PC-3 (cell line): Measurements from ENCODE around the gene MRAS. TPM values are rescaled to one million over a fixed set of nuclear protein-coding genes. Genes with fewer than 3 reads are reported as not detected.

ENCODE experiments used
- ATAC-seq: fragments of 200-7000 bp; cut with Tn5 transposase; 2 replicates; pipeline ENCODE4 v1.9.1; 2020; ENCODE audit warnings: mild to moderate bottlenecking, moderate library complexity
- BruUV-seq: library from RNA; stranded (reverse); fragments of 400-500 nt; replicated peaks from 2 replicates; lab custom pipeline; 2021; lab: Mats Ljungman, UMichigan
- CTCF ChIA-PET: fragments of 300-600 bp; sonication (Branson Sonifier 250); formaldehyde crosslinking; loops from one replicate; lab custom pipeline; 2022; ENCODE audit warnings: antibody characterized with exemption; lab: Charles Lee
- POLR2A ChIA-PET: fragments of 300-600 bp; sonication (Branson Sonifier 250); formaldehyde crosslinking; loops from one replicate; lab custom pipeline; 2022; ENCODE audit warnings: antibody characterized with exemption; ENCODE audit not compliant: unreplicated experiment; lab: Charles Lee
- DNase-seq: peaks from one replicate; pipeline ENCODE4 v3.0.0-alpha.2; 2015
- H2AFZ ChIP-seq: fragments of 300-600 bp; sonication (generic); 2 replicates; pipeline ENCODE4 v1.6.0; 2016; ENCODE audit warnings: antibody characterized with exemption, low read length
- H3F3A ChIP-seq: fragments of 300-600 bp; sonication (generic); one replicate; pipeline ENCODE4 v1.6.0; 2017; ENCODE audit warnings: antibody characterized with exemption, low read length, control low read depth, mild to moderate bottlenecking; ENCODE audit not compliant: unreplicated experiment
- H3K27ac ChIP-seq: fragments of 300-600 bp; sonication (generic); 2 replicates; pipeline ENCODE4 v1.5.1; 2016; ENCODE audit warnings: mild to moderate bottlenecking, low read length
- H3K27me3 ChIP-seq: fragments of 300-600 bp; sonication (generic); 2 replicates; pipeline ENCODE4 v1.6.1; 2016; ENCODE audit warnings: low read length, mixed read lengths
- H3K36me3 ChIP-seq: fragments of 300-600 bp; sonication (generic); 2 replicates; pipeline ENCODE4 v1.6.1; 2016; ENCODE audit warnings: low read depth, mixed run types, low read length, mixed read lengths
- H3K4me1 ChIP-seq: fragments of 300-600 bp; sonication (generic); 2 replicates; pipeline ENCODE4 v1.5.1; 2016; ENCODE audit warnings: low read length; ENCODE audit not compliant: insufficient read depth
- H3K4me2 ChIP-seq: fragments of 300-600 bp; sonication (generic); 2 replicates; pipeline ENCODE4 v1.6.0; 2016; ENCODE audit warnings: low read length
- H3K4me3 ChIP-seq: fragments of 300-600 bp; sonication (generic); 2 replicates; pipeline ENCODE4 v1.5.1; 2016; ENCODE audit warnings: mild to moderate bottlenecking, low read length, mixed read lengths
- H3K79me2 ChIP-seq: fragments of 300-600 bp; sonication (generic); 2 replicates; pipeline ENCODE4 v1.6.1; 2017; ENCODE audit warnings: low read length, mixed read lengths
- H3K9ac ChIP-seq: fragments of 300-600 bp; sonication (generic); 2 replicates; pipeline ENCODE4 v1.6.0; 2016; ENCODE audit warnings: mild to moderate bottlenecking, low read length
- H3K9me2 ChIP-seq: fragments of 300-600 bp; sonication (generic); replicated peaks from 2 replicates; pipeline ENCODE4 v1.6.1; 2016; ENCODE audit warnings: mixed run types, low read length, mixed read lengths
- H3K9me3 ChIP-seq: fragments of 300-600 bp; sonication (generic); 2 replicates; pipeline ENCODE4 v1.6.1; 2016; ENCODE audit warnings: low read length, mixed read lengths
- H4K20me1 ChIP-seq: fragments of 300-600 bp; sonication (generic); 2 replicates; pipeline ENCODE4 v1.6.1; 2016; ENCODE audit warnings: low read length, mixed read lengths
- EZH2 ChIP-seq: fragments of 300-600 bp; sonication (generic); IDR thresholded peaks from one replicate; pipeline ENCODE4 v1.6.1; 2017; ENCODE audit warnings: antibody characterized with exemption, mild to moderate bottlenecking, low read length; ENCODE audit not compliant: unreplicated experiment
- EZH2phosphoT487 ChIP-seq: fragments of 300-600 bp; sonication (generic); IDR thresholded peaks from 2 replicates; pipeline ENCODE4 v1.6.1; 2018; ENCODE audit warnings: mild to moderate bottlenecking, antibody characterized with exemption, low read length, borderline replicate concordance
- intact Hi-C: fragments of 100-400 bp; cut with micrococcal nuclease; formaldehyde crosslinking; loops from 2 replicates; pipeline ENCODE4 v1.9.0; 2023
- total RNA-seq: library from RNA; depleted of rRNA; stranded (reverse); fragments of >200 nt; gene quantifications from 2 replicates; pipeline ENCODE4 v1.2.3, GENCODE V29; 2014
- TF ChIP-seq, protein P1 (sequence below): fragments of 300-600 bp; sonication (generic); conservative IDR thresholded peaks from 2 replicates; pipeline ENCODE4 v1.5.1; 2017; ENCODE audit warnings: antibody characterized with exemption, low read depth, mild to moderate bottlenecking, low read length

The MRAS gene
- total RNA-seq, 1 experiment from 2014 or later: 2.8 TPM

DNA sequence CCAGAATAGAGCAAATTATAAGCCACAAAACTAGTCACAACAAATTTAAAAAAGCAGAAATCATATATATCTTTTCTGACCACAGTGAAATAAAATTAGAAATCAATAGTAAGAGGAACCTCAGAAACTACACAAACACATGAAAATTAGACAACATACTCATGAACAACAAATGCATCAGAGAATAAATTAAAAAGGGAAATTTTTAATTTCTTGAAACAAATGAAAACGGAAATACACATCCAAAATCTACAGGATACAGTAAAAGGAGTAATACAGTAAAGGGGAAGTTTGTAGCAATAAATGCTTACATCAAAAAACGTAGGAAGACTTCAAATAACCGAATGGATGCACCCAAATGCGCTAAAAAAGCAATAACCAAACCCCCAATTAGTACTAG lies 37.9 kb upstream of the MRAS start:
- no peak overlapping the region for H3K4me3 ChIP-seq
- H3K9ac ChIP-seq: no peak overlapping the region
- intact Hi-C loops: no loop called here
- TF ChIP-seq EZH2 (no peak), EZH2phosphoT487 (no peak)
- TF ChIP-seq, protein P1, sequence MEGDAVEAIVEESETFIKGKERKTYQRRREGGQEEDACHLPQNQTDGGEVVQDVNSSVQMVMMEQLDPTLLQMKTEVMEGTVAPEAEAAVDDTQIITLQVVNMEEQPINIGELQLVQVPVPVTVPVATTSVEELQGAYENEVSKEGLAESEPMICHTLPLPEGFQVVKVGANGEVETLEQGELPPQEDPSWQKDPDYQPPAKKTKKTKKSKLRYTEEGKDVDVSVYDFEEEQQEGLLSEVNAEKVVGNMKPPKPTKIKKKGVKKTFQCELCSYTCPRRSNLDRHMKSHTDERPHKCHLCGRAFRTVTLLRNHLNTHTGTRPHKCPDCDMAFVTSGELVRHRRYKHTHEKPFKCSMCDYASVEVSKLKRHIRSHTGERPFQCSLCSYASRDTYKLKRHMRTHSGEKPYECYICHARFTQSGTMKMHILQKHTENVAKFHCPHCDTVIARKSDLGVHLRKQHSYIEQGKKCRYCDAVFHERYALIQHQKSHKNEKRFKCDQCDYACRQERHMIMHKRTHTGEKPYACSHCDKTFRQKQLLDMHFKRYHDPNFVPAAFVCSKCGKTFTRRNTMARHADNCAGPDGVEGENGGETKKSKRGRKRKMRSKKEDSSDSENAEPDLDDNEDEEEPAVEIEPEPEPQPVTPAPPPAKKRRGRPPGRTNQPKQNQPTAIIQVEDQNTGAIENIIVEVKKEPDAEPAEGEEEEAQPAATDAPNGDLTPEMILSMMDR: no peak
- H3K79me2 ChIP-seq: no peaks in the 10 kb centered on the region
- H3K27me3 ChIP-seq: no peaks in the 10 kb centered on the region
- no peak overlapping the region for H3K27ac ChIP-seq
- BruUV-seq: no TSS peak
- POLR2A ChIA-PET: no interaction called here
- no peaks in the 10 kb centered on the region for H3K4me1 ChIP-seq
- H4K20me1 ChIP-seq: no peaks in the 10 kb centered on the region
- no peaks in the 10 kb centered on the region for H3K36me3 ChIP-seq
- 0 out of 2 replicates have a peak, but pooled peaks cover 5% of the 10 kb centered on the region for H3K9me3 ChIP-seq
- DNase-seq (no peak), ATAC-seq (no peak)
- no peaks in the 10 kb centered on the region for H3K9me2 ChIP-seq
- no peak overlapping the region for H3K4me2 ChIP-seq
- H2AFZ ChIP-seq: no peak overlapping the region
- no peaks in the 10 kb centered on the region for H3F3A ChIP-seq
- CTCF ChIA-PET: interaction anchor here (0.6 kb wide), 1 partner anchor 57 kb away, joined by 3 read pairs; no protein-coding TSS in a partner anchor

DNA sequence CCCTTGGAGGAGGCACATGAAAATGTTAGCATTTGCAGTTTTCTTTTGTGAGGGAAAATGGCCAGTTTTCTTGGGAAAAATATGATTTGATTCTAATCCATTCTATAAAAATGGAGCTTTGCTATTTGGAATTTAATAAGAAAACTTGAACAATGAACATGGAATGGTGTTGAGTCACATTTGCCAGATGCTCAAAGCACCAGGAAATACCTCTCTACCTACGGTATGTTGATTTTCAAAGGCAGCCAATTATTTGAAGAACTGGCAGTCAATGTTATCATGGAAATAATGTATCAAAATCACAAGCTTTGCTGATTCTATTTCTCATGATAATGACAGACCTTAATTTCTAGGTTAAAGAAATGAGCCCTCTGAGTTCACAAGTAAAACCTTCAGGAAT lies 33.6 kb upstream of the MRAS start:
- no peaks in the 10 kb centered on the region for H3K27me3 ChIP-seq
- intact Hi-C loops: no loop called here
- no peak overlapping the region for H2AFZ ChIP-seq
- no peaks in the 10 kb centered on the region for H3K9me3 ChIP-seq
- no peaks in the 10 kb centered on the region for H3K9me2 ChIP-seq
- H3K27ac ChIP-seq: no peak overlapping the region
- ATAC-seq (no peak), DNase-seq (peak; percentile 8)
- H4K20me1 ChIP-seq: no peaks in the 10 kb centered on the region
- no TSS peak for BruUV-seq
- TF ChIP-seq, protein P1: no peak
- TF ChIP-seq EZH2: no peak
- no peak for TF ChIP-seq EZH2phosphoT487
- no peaks in the 10 kb centered on the region for H3K79me2 ChIP-seq
- no peak overlapping the region for H3K4me2 ChIP-seq
- H3K4me1 ChIP-seq: no peaks in the 10 kb centered on the region
- no peak overlapping the region for H3K4me3 ChIP-seq
- POLR2A ChIA-PET: no interaction called here
- H3K36me3 ChIP-seq: no peaks in the 10 kb centered on the region
- no peak overlapping the region for H3K9ac ChIP-seq
- H3F3A ChIP-seq: no peaks in the 10 kb centered on the region
- CTCF ChIA-PET: no interaction called here

DNA sequence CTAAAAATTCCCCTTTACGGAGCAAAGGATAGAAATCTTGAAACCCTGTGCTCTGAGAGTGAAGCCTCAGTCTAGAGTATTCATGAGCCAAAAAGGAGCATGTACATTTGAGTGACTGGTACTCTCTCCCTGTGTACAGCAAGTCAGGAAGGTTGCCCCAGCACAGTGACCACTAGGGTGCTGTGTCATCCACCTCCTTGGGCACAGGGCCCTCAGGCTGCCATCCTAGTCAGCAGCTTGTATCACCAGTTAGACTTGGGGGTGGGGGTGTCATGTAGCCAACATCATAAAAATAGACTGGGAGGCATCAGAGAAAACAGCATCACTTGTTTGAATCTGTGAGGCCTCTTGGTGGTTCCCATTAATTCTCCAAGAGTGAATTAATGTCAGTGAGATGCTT lies 30.7 kb upstream of the MRAS start:
- Histone ChIP-seq H3F3A (no peaks in the 10 kb centered on the region), H3K4me3 (no peak overlapping the region), H3K9ac (no peak overlapping the region), H3K9me2 (no peaks in the 10 kb centered on the region), H4K20me1 (no peaks in the 10 kb centered on the region), H3K4me1 (no peaks in the 10 kb centered on the region), H3K27me3 (no peaks in the 10 kb centered on the region), H2AFZ (no peak overlapping the region), H3K36me3 (no peaks in the 10 kb centered on the region), H3K4me2 (no peak overlapping the region), H3K27ac (no peak overlapping the region), H3K9me3 (no peaks in the 10 kb centered on the region), H3K79me2 (no peaks in the 10 kb centered on the region)
- ATAC-seq (no peak), DNase-seq (no peak)
- no peak for TF ChIP-seq EZH2phosphoT487
- TF ChIP-seq, protein P1: no peak
- intact Hi-C loops: no loop called here
- ChIA-PET POLR2A (no interaction called here), CTCF (no interaction called here)
- no TSS peak for BruUV-seq
